B cell (primary cell): ENCODE measurements around the gene ANKRD35. TPM values are rescaled to one million over a fixed set of nuclear protein-coding genes. Genes with fewer than 3 reads are reported as not detected.
A peak's percentile ranks its signal among the peaks of the same experiment; 100 is the strongest.

Experiments used
- ATAC-seq: fragments of 200-7000 bp; cut with Tn5 transposase; one replicate; pipeline ENCODE4 v1.10.0; 2021; ENCODE audit warnings: low read depth, mild to moderate bottlenecking, moderate number of reproducible peaks, moderate library complexity
- CTCF ChIA-PET: fragments of 350-600 bp; sonication (Branson Sonifier 250); formaldehyde crosslinking; loops from one replicate; lab custom pipeline; 2021; ENCODE audit warnings: antibody characterized with exemption, inconsistent platforms; lab: Charles Lee
- POLR2A ChIA-PET: fragments of 350-600 bp; sonication (Branson Sonifier 250); formaldehyde crosslinking; loops from one replicate; lab custom pipeline; 2021; ENCODE audit warnings: antibody characterized with exemption; lab: Charles Lee
- DNase-seq: peaks from one replicate; pipeline ENCODE4 v3.0.0; 2013
- H2AFZ ChIP-seq: 2 replicates; pipeline ENCODE4 v1.6.1; 2012; ENCODE audit warnings: mild to moderate bottlenecking, low read depth, low read length; ENCODE audit not compliant: insufficient read depth, poor library complexity, severe bottlenecking
- H3K27ac ChIP-seq, 2 donors: 1 replicate in 1 of 2; 2 replicates in 1 of 2; pipeline ENCODE4 v1.5.1; 2012 to 2013; ENCODE audit warnings: low read length in 2 of 2, mild to moderate bottlenecking in 2 of 2, moderate library complexity in 1 of 2
- H3K27me3 ChIP-seq, 4 experiments: fragments of 200-600 bp in 1 of 4; sonication (generic) in 1 of 4; replicated peaks in 1 of 4; 1 replicate in 2 of 4; 2 replicates in 2 of 4; pipeline versions ENCODE4 v1.6.1 to v1.7.0; 2013 to 2016; ENCODE audit warnings: low read length in 3 of 4, mild to moderate bottlenecking in 2 of 4, mixed read lengths in 1 of 4, moderate library complexity in 1 of 4; ENCODE audit not compliant: insufficient read depth in 4 of 4, control insufficient read depth in 3 of 4; ENCODE audit errors: control extremely low read depth in 1 of 4
- H3K36me3 ChIP-seq, 2 experiments: replicated peaks in 1 of 2; 1 replicate in 1 of 2; 2 replicates in 1 of 2; pipeline versions ENCODE4 v1.6.1 to v1.7.1; 2013; ENCODE audit warnings: low read length in 1 of 2; ENCODE audit not compliant: insufficient read depth in 2 of 2, control insufficient read depth in 1 of 2; ENCODE audit errors: control extremely low read depth in 1 of 2, extremely low read depth in 1 of 2
- H3K4me1 ChIP-seq, 2 donors: fragments of 200-600 bp in 1 of 2; sonication (generic) in 1 of 2; 1 replicate in 1 of 2; 2 replicates in 1 of 2; pipeline versions ENCODE4 v1.5.1 to v1.6.1; 2013 to 2017; ENCODE audit warnings: low read length in 2 of 2; ENCODE audit not compliant: control insufficient read depth in 2 of 2, insufficient read depth in 2 of 2
- H3K4me2 ChIP-seq: replicated peaks from 2 replicates; pipeline ENCODE3; 2012; ENCODE audit warnings: mild to moderate bottlenecking, low read depth, low read length; ENCODE audit not compliant: poor library complexity, severe bottlenecking
- H3K4me3 ChIP-seq, 5 experiments: fragments of 200-600 bp in 1 of 5; sonication (generic) in 1 of 5; 1 replicate in 3 of 5; 2 replicates in 2 of 5; pipeline versions ENCODE4 v1.5.1 to v1.7.0; 2011 to 2016; ENCODE audit warnings: low read length in 4 of 5, mild to moderate bottlenecking in 4 of 5, low read depth in 2 of 5, control low read depth in 1 of 5, moderate library complexity in 1 of 5; ENCODE audit not compliant: insufficient read depth in 1 of 5; ENCODE audit errors: control extremely low read depth in 1 of 5, extremely low read depth in 1 of 5
- H3K79me2 ChIP-seq: fragments of 200-600 bp; sonication (generic); one replicate; pipeline ENCODE4 v1.6.0; 2016; ENCODE audit warnings: low read length; ENCODE audit not compliant: control insufficient read depth, insufficient read depth
- H3K9ac ChIP-seq: fragments of 200-600 bp; sonication (generic); 2 replicates; pipeline ENCODE4 v1.6.1; 2017; ENCODE audit warnings: mild to moderate bottlenecking, low read length, moderate library complexity
- H3K9me3 ChIP-seq, 3 donors: one replicate each; pipeline versions ENCODE4 v1.6.1 to v1.7.1; 2013; ENCODE audit warnings: low read length in 2 of 3; ENCODE audit not compliant: control insufficient read depth in 2 of 3, insufficient read depth in 1 of 3; ENCODE audit errors: control extremely low read depth in 1 of 3
- H4K20me1 ChIP-seq: 2 replicates; pipeline ENCODE4 v1.6.0; 2012; ENCODE audit warnings: mild to moderate bottlenecking, low read length; ENCODE audit not compliant: insufficient read depth, control insufficient read depth, poor library complexity, severe bottlenecking
- H3K27ac Mint-ChIP-seq: one replicate; pipeline ENCODE4 v1.8.0; 2021; ENCODE audit warnings: mixed read lengths
- H3K27me3 Mint-ChIP-seq: one replicate; pipeline ENCODE4 v1.8.0; 2021; ENCODE audit warnings: mixed read lengths
- H3K4me1 Mint-ChIP-seq: one replicate; pipeline ENCODE4 v1.8.0; 2021; ENCODE audit warnings: mixed read lengths
- H3K4me3 Mint-ChIP-seq: one replicate; pipeline ENCODE4 v1.8.0; 2021; ENCODE audit warnings: mixed read lengths
- H3K9me3 Mint-ChIP-seq: one replicate; pipeline ENCODE4 v1.8.0; 2022; ENCODE audit warnings: mixed read lengths; ENCODE audit not compliant: insufficient read depth
- EZH2 ChIP-seq: IDR thresholded peaks from 2 replicates; pipeline ENCODE4 v1.6.1; 2012; ENCODE audit warnings: borderline replicate concordance, low read depth, mild to moderate bottlenecking, moderate library complexity, low read length; ENCODE audit not compliant: insufficient read depth, poor library complexity, severe bottlenecking
- WGBS: methylation state at CpG from one replicate; pipeline ENCODE4 v1.1.5; 2013; ENCODE audit warnings: missing lambda C conversion rate; ENCODE audit not compliant: insufficient coverage; 5-methylcytosine and 5-hydroxymethylcytosine counted together
- intact Hi-C: fragments of 100-400 bp; cut with micrococcal nuclease; formaldehyde crosslinking; loops from one replicate; pipeline ENCODE4 v1.10.0; 2022
- polyA plus RNA-seq: library from polyadenylated mRNA; depleted of rRNA; stranded (reverse); fragments of >200 nt; gene quantifications from 2 replicates; pipeline ENCODE4 v1.2.3, GENCODE V29; 2012
- total RNA-seq, 2 donors: library from RNA; stranded (reverse); fragments of 120-200 nt in 1 of 2; gene quantifications; 1 replicate in 1 of 2; 2 replicates in 1 of 2; pipeline versions ENCODE4 v1.2.3 to v1.2.4, GENCODE V29; 2013 to 2022
- TF ChIP-seq, protein P1 (sequence below): fragments of 200-600 bp; IDR thresholded peaks from one replicate; pipeline ENCODE4 v1.8.0; 2022; ENCODE audit warnings: antibody characterized with exemption, mild to moderate bottlenecking

The ANKRD35 gene
- total and polyA plus RNA-seq, 2 donors (not counting 1 experiment from before 2014, with no cell fraction given): 0.04 TPM; not detected in 1

GRCh38 chr1:145846201-145846612 lies 39.5 kb downstream of the ANKRD35 start:
- Mint-ChIP-seq H3K4me1 (peaks cover 7% of the 10 kb centered on the region), H3K4me3 (no peak overlapping the region), H3K27me3 (no peaks in the 10 kb centered on the region), H3K27ac (no peak overlapping the region), H3K9me3 (no peaks in the 10 kb centered on the region)
- H3K27me3 ChIP-seq: no peaks in the 10 kb centered on the region
- H3K9ac ChIP-seq: peak overlapping the region; percentile 78
- H3K36me3 ChIP-seq: peaks cover 13 to 52% of the 10 kb centered on the region in 2 experiments
- H3K4me1 ChIP-seq: peaks cover 18 to 24% of the 10 kb centered on the region in 2 donors
- intact Hi-C loops: loop anchor here (1.0 to 5.0 kb wide), 2 partner anchors 41 to 64 kb away; partner anchors contain the start of genes ANKRD35 and ITGA10
- 100% methylated on average over 1 of the region's 3 CpGs for WGBS
- TF ChIP-seq, protein P1, sequence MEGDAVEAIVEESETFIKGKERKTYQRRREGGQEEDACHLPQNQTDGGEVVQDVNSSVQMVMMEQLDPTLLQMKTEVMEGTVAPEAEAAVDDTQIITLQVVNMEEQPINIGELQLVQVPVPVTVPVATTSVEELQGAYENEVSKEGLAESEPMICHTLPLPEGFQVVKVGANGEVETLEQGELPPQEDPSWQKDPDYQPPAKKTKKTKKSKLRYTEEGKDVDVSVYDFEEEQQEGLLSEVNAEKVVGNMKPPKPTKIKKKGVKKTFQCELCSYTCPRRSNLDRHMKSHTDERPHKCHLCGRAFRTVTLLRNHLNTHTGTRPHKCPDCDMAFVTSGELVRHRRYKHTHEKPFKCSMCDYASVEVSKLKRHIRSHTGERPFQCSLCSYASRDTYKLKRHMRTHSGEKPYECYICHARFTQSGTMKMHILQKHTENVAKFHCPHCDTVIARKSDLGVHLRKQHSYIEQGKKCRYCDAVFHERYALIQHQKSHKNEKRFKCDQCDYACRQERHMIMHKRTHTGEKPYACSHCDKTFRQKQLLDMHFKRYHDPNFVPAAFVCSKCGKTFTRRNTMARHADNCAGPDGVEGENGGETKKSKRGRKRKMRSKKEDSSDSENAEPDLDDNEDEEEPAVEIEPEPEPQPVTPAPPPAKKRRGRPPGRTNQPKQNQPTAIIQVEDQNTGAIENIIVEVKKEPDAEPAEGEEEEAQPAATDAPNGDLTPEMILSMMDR: peak; percentile 18
- TF ChIP-seq EZH2: no peak
- peak overlapping the region; percentile 95 for H2AFZ ChIP-seq
- H3K9me3 ChIP-seq: no peaks in the 10 kb centered on the region
- CTCF ChIA-PET: interaction anchor here (0.6 to 6.6 kb wide), 23 partner anchors 12 to 193 kb away, joined by 3 to 148 read pairs (median 6); partner anchors contain the start of genes ITGA10, LIX1L, PEX11B and PIAS3
- peak overlapping the region; percentile 96 for H3K4me2 ChIP-seq
- peak overlapping the region; percentile 25 to 85 (median 70) for H3K4me3 ChIP-seq
- H3K79me2 ChIP-seq: no peaks in the 10 kb centered on the region
- ATAC-seq (peak; percentile 19), DNase-seq (peak; percentile 60)
- peak overlapping the region; percentile 73 to 76 for H3K27ac ChIP-seq
- POLR2A ChIA-PET: interaction anchor here (0.5 to 4.1 kb wide), 7 partner anchors 12 to 189 kb away, joined by 3 to 70 read pairs (median 6); partner anchors contain the start of genes ANKRD34A, PIAS3, POLR3C and POLR3GL
- no peaks in the 10 kb centered on the region for H4K20me1 ChIP-seq
